HepG2 (cell line): ENCODE data around the gene ARMH3. TPM values are rescaled to one million over a fixed set of nuclear protein-coding genes. Genes with fewer than 3 reads are reported as not detected.

Source experiments
- ATAC-seq: fragments of 200-7000 bp; cut with Tn5 transposase; 3 replicates; pipeline ENCODE4 v1.9.1; 2020; ENCODE audit warnings: mild to moderate bottlenecking, moderate library complexity
- BruUV-seq: library from RNA; stranded (reverse); fragments of 400-500 nt; replicated peaks from 2 replicates; lab custom pipeline; 2021; lab: Mats Ljungman, UMichigan
- CTCF ChIA-PET: fragments of 300-600 bp; formaldehyde crosslinking; extraction: SDS; loops from one replicate; lab custom pipeline; 2021; ENCODE audit warnings: low total read pairs, inconsistent platforms, low intra/inter-chr PET ratio; lab: Yijun Ruan, JAX
- POLR2A ChIA-PET: fragments of 350-600 bp; sonication (Branson Sonifier 250); formaldehyde crosslinking; loops from one replicate; lab custom pipeline; 2020; ENCODE audit warnings: antibody characterized with exemption, inconsistent platforms; lab: Yijun Ruan, JAX
- DNase-seq: peaks from one replicate; pipeline ENCODE4 v3.0.0-alpha.2; 2015; ENCODE audit warnings: low spot score
- FAIRE-seq: peaks from 3 replicates; lab custom pipeline; 2011; peaks lifted over from hg19 to GRCh38; lab: Jason Lieb, UNC
- H2AFZ ChIP-seq: one replicate; pipeline ENCODE4 v1.6.1; 2011; ENCODE audit warnings: low read length, inconsistent platforms
- H3K27ac ChIP-seq: fragments of 300-600 bp; 3 replicates; pipeline ENCODE4 v1.8.0; 2011; ENCODE audit warnings: mixed run types, mild to moderate bottlenecking, mixed read lengths, low read length, inconsistent platforms; ENCODE audit not compliant: insufficient read depth; ENCODE audit errors: extremely low read length
- H3K27me3 ChIP-seq, 2 experiments: fragments of 200-600 bp in 1 of 2; 2 replicates in 1 of 2; 3 replicates in 1 of 2; pipeline versions ENCODE4 v1.6.0 to v1.8.0; 2011; ENCODE audit warnings: low read length in 2 of 2, mild to moderate bottlenecking in 2 of 2, moderate library complexity in 2 of 2, inconsistent platforms in 1 of 2; ENCODE audit not compliant: insufficient read depth in 2 of 2, control insufficient read depth in 1 of 2
- H3K36me3 ChIP-seq, 2 experiments: fragments of 200-600 bp in 1 of 2; replicated peaks in 1 of 2; 2 replicates in 1 of 2; 3 replicates in 1 of 2; pipeline versions ENCODE4 v1.5.1 to v1.8.0; 2011; ENCODE audit warnings: low read length in 2 of 2, inconsistent platforms in 1 of 2; ENCODE audit not compliant: insufficient read depth in 2 of 2, control insufficient read depth in 1 of 2
- H3K4me1 ChIP-seq: 2 replicates; pipeline ENCODE4 v1.5.1; 2012; ENCODE audit warnings: low read length, inconsistent platforms; ENCODE audit not compliant: insufficient read depth
- H3K4me2 ChIP-seq: 2 replicates; pipeline ENCODE4 v1.6.0; 2011; ENCODE audit warnings: low read depth, low read length, inconsistent platforms
- H3K4me3 ChIP-seq, 3 experiments: fragments of 200-600 bp in 1 of 3; sonication (generic), shearing (Covaris generic) in 1 of 3; replicated peaks in 1 of 3; 2 replicates each; pipeline ENCODE4 v1.5.1; 2011 to 2016; ENCODE audit warnings: low read length in 3 of 3, inconsistent platforms in 2 of 3, low read depth in 2 of 3, mild to moderate bottlenecking in 2 of 3, control low read depth in 1 of 3, mixed read lengths in 1 of 3; ENCODE audit not compliant: insufficient read depth in 1 of 3
- H3K79me2 ChIP-seq: one replicate; pipeline ENCODE4 v1.6.1; 2011; ENCODE audit warnings: low read length, inconsistent platforms; ENCODE audit not compliant: insufficient read depth
- H3K9ac ChIP-seq: 2 replicates; pipeline ENCODE4 v1.6.0; 2011; ENCODE audit warnings: mild to moderate bottlenecking, low read depth, low read length, inconsistent platforms; ENCODE audit not compliant: insufficient read depth
- H3K9me3 ChIP-seq: 2 replicates; pipeline ENCODE4 v1.5.1; 2012; ENCODE audit warnings: mild to moderate bottlenecking, low read length
- H4K20me1 ChIP-seq: 2 replicates; pipeline ENCODE4 v1.6.0; 2011; ENCODE audit warnings: inconsistent platforms, mild to moderate bottlenecking, low read length, moderate library complexity; ENCODE audit not compliant: insufficient read depth
- ATF7-NPFF ChIP-seq: sonication (generic); formaldehyde crosslinking; IDR thresholded peaks from 2 replicates; pipeline ENCODE4 v1.8.1; 2023; ENCODE audit warnings: mild to moderate bottlenecking, low read depth, missing genetic modification reagents, moderate library complexity
- CAMTA2 ChIP-seq: sonication (generic); formaldehyde crosslinking; IDR thresholded peaks from 2 replicates; pipeline ENCODE4 v1.4.0; 2020; ENCODE audit warnings: mild to moderate bottlenecking, missing genetic modification reagents, borderline replicate concordance
- ETS1 ChIP-seq: sonication (generic); formaldehyde crosslinking; IDR thresholded peaks from 2 replicates; pipeline ENCODE4 v1.4.0; 2020; ENCODE audit warnings: missing genetic modification reagents
- GPN1 ChIP-seq: sonication (generic); formaldehyde crosslinking; IDR thresholded peaks from 2 replicates; pipeline ENCODE4 v1.5.1; 2020; ENCODE audit warnings: missing genetic modification reagents, borderline replicate concordance
- HES4 ChIP-seq: sonication (generic); formaldehyde crosslinking; IDR thresholded peaks from 2 replicates; pipeline ENCODE4 v1.9.0; 2021; ENCODE audit warnings: mild to moderate bottlenecking, missing genetic modification reagents, borderline replicate concordance
- JARID2 ChIP-seq: sonication (generic); formaldehyde crosslinking; IDR thresholded peaks from 2 replicates; pipeline ENCODE4 v1.8.1; 2023; ENCODE audit warnings: missing genetic modification reagents, inconsistent platforms; ENCODE audit not compliant: insufficient replicate concordance
- KDM2A ChIP-seq: sonication (generic); formaldehyde crosslinking; IDR thresholded peaks from 2 replicates; pipeline ENCODE4 v1.4.0; 2020; ENCODE audit warnings: low read depth, missing genetic modification reagents, borderline replicate concordance
- MAFF ChIP-seq: IDR thresholded peaks from 2 replicates; pipeline ENCODE4 v1.6.1; 2011; ENCODE audit warnings: low read depth, low read length, improper control_type of control experiment
- MAX ChIP-seq: IDR thresholded peaks from 2 replicates; pipeline ENCODE4 v1.6.1; 2012; ENCODE audit warnings: inconsistent platforms
- PAWR ChIP-seq: sonication (generic); formaldehyde crosslinking; IDR thresholded peaks from 2 replicates; pipeline ENCODE4 v1.4.0; 2020; ENCODE audit warnings: missing genetic modification reagents, mild to moderate bottlenecking, borderline replicate concordance
- POLR2A ChIP-seq, 2 experiments: IDR thresholded peaks; 2 replicates each; pipeline ENCODE4 v1.6.1; 2011; ENCODE audit warnings: low read depth in 2 of 2, low read length in 2 of 2, mild to moderate bottlenecking in 1 of 2, moderate library complexity in 1 of 2; ENCODE audit not compliant: insufficient read depth in 1 of 2
- SCMH1 ChIP-seq: sonication (generic); formaldehyde crosslinking; IDR thresholded peaks from 2 replicates; pipeline ENCODE4 v1.9.0; 2021; ENCODE audit warnings: missing genetic modification reagents, mild to moderate bottlenecking, borderline replicate concordance
- UBTF ChIP-seq: sonication (generic); formaldehyde crosslinking; IDR thresholded peaks from 2 replicates; pipeline ENCODE4 v1.4.0; 2020; ENCODE audit warnings: mild to moderate bottlenecking, missing genetic modification reagents
- ZC3H4 ChIP-seq: sonication (generic); formaldehyde crosslinking; IDR thresholded peaks from 2 replicates; pipeline ENCODE4 v1.4.0; 2020; ENCODE audit warnings: missing genetic modification reagents, borderline replicate concordance
- ZFP36 ChIP-seq: fragments of 150-350 bp; IDR thresholded peaks from 2 replicates; pipeline ENCODE4 v1.6.1; 2018; ENCODE audit warnings: borderline replicate concordance, low read length, low read depth; ENCODE audit not compliant: partially characterized antibody
- ZFYVE20 ChIP-seq: sonication (generic); formaldehyde crosslinking; IDR thresholded peaks from 2 replicates; pipeline ENCODE4 v1.8.0; 2023; ENCODE audit warnings: low read depth, mild to moderate bottlenecking, moderate library complexity, missing genetic modification reagents, borderline replicate concordance
- ZNF552 ChIP-seq: sonication (generic); formaldehyde crosslinking; IDR thresholded peaks from 2 replicates; pipeline ENCODE4 v1.9.0; 2022; ENCODE audit warnings: missing genetic modification reagents, mild to moderate bottlenecking, borderline replicate concordance
- ZNF713 ChIP-seq: sonication (generic); formaldehyde crosslinking; IDR thresholded peaks from 2 replicates; pipeline ENCODE4 v1.4.0; 2020; ENCODE audit warnings: mild to moderate bottlenecking, missing genetic modification reagents
- ZNF775 ChIP-seq: sonication (generic); formaldehyde crosslinking; IDR thresholded peaks from 2 replicates; pipeline ENCODE4 v1.4.0; 2020; ENCODE audit warnings: missing genetic modification reagents, mild to moderate bottlenecking, moderate library complexity, borderline replicate concordance
- ZNF841 ChIP-seq: sonication (generic); formaldehyde crosslinking; IDR thresholded peaks from 2 replicates; pipeline ENCODE4 v1.8.1; 2023; ENCODE audit warnings: missing genetic modification reagents, borderline replicate concordance
- WGBS: methylation state at CpG from one replicate; pipeline ENCODE4 v1.1.6; 2017; ENCODE audit warnings: low lambda C conversion rate; 5-methylcytosine and 5-hydroxymethylcytosine counted together
- in situ Hi-C: cut with HindIII; loops from 2 replicates; pipeline ENCODE4 v1.10.0; 2017; ENCODE audit warnings: low pct_unique_long_range_greater_than_20kb; ENCODE audit not compliant: extremely low pct_ligation_motif_present
- intact Hi-C: fragments of 100-400 bp; cut with micrococcal nuclease; formaldehyde crosslinking; loops from one replicate; pipeline ENCODE4 v1.10.0; 2022; ENCODE audit not compliant: unreplicated experiment
- polyA plus RNA-seq, 8 experiments: library from polyadenylated mRNA; depleted of rRNA in 3 of 8; stranded (reverse) in 7 of 8; unstranded in 1 of 8; fragments of >200 nt; fragmentation: Illumina TruSeq in 4 of 8; extraction: Trizol in 4 of 8; gene quantifications; 2 replicates each; pipeline versions ENCODE4 v1.2.1 to v1.2.3, GENCODE V29; 2011 to 2016; ENCODE audit warnings: low read depth in 4 of 8, missing spikeins in 1 of 8, mixed read lengths in 1 of 8; ENCODE audit not compliant: insufficient read depth in 1 of 8
- total RNA-seq, 5 experiments: library from RNA; depleted of rRNA; stranded (reverse); fragments of >200 nt; fragmentation: Illumina TruSeq; extraction: Trizol; gene quantifications; 2 replicates each; pipeline ENCODE4 v1.2.3, GENCODE V29; 2016; ENCODE audit warnings: low read depth in 1 of 5

The ARMH3 gene
- total and polyA plus RNA-seq, 2 of the 13 experiments (the other 11 are each of a cell fraction or from before 2014, with no cell fraction given), result 8.4 to 16.9 TPM

DNA sequence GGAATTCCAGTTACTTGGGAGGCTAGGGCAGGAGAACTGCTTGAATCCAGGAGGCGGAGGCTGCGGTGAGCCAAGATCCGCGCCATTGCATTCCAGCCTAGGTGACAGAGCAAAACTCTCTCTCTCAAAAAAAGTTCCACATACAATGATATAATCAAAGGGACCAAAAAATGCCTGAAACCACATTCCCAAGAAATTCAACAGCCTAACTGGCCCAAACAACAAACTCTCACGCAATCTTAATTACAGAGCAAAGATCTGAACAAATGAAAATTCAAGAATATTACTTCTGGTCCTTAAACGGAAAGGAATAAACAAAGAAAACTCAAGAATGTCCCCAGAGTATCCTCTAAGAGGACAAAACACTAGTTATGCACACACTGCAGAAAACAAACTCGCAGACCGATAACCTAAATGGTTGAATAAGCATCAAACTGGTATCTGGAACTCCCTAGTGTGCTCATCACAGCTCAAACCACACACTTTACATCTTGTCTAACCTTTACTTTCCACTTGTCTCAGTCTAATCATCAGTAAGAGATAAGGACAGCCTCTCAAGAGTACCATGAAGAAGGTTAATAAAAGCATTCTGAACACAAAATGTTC is 241.4 kb downstream of the ARMH3 start (continued):
- TF ChIP-seq MAX (no peak), JARID2 (CRISPR knock-in tag) (no peak)

DNA sequence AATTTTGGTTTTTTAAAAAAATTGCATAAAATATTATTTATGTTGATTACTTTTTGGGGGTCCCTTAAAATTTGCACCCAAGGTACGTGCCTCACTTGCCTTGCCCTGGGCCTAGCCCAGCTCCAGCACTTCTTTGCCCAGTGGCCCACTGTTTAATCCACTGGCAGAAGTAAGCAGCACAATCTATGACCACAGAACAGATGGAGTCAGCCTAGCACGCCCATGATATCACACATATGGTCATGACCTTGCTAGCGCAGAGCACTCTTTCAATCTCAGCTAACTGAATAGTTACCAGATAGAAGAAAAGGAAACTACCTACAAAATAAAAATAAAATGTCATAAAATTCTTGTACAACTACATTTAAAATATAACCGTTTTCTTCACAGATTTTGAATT is 243.4 kb downstream of the ARMH3 start:
- peaks cover 57% of the 10 kb centered on the region for H3K79me2 ChIP-seq
- peaks cover 46% of the 10 kb centered on the region for H4K20me1 ChIP-seq
- no peak overlapping the region for H3K9ac ChIP-seq
- CTCF ChIA-PET, result no interaction called here
- intact Hi-C loops (loop anchor here (10.0 kb wide), 1 partner anchor 692 kb away; the partner anchor contains the start of genes ACTR1A and SUFU), in situ Hi-C loops (no loop called here)
- H3K4me3 ChIP-seq, result no peak overlapping the region
- peaks cover 6 to 41% of the 10 kb centered on the region in 2 experiments; a peak in 4 of 5 replicates for H3K36me3 ChIP-seq
- H3K9me3 ChIP-seq, result no peaks in the 10 kb centered on the region
- POLR2A ChIA-PET, result no interaction called here
- no TSS peak for BruUV-seq
- no peak for ATAC-seq
- 97% methylated on average over 4 of the region's 4 CpGs for WGBS
- FAIRE-seq, result no peak
- no peak overlapping the region for H2AFZ ChIP-seq
- DNase-seq, result no peak
- no peak overlapping the region for H3K4me2 ChIP-seq
- H3K27me3 ChIP-seq, result no peaks in the 10 kb centered on the region; a peak in 1 of 5 replicates
- H3K27ac ChIP-seq, result no peak overlapping the region
- peaks cover 20% of the 10 kb centered on the region for H3K4me1 ChIP-seq
- TF ChIP-seq ZFYVE20 (CRISPR knock-in tag) (no peak), MAFF (no peak), GPN1 (no peak), KDM2A (CRISPR knock-in tag) (no peak), ZNF841 (CRISPR knock-in tag) (no peak), ETS1 (no peak), ATF7-NPFF (no peak), POLR2A (IDR thresholded peaks at IDR 0.05; ENCODE audit: insufficient read depth in 1 of 2, low read depth in 2 of 2, low read length in 2 of 2) (no peak), ZC3H4 (CRISPR knock-in tag) (no peak), ZNF552 (CRISPR knock-in tag) (no peak), ZNF713 (CRISPR knock-in tag) (no peak), CAMTA2 (no peak), PAWR (CRISPR knock-in tag) (no peak), ZNF775 (no peak), UBTF (CRISPR knock-in tag) (no peak), SCMH1 (CRISPR knock-in tag) (no peak), ZFP36 (no peak), HES4 (CRISPR knock-in tag) (no peak)
